GM23338 (cell line): ENCODE results near the gene PDSS2. TPM values are rescaled to one million over a fixed set of nuclear protein-coding genes. Genes with fewer than 3 reads are reported as not detected.
A peak's percentile ranks its signal among the peaks of the same experiment; 100 is the strongest.
"Not testable (repeated sequence)": the region's sequence is repeated elsewhere in the genome, so short reads cannot be mapped to it uniquely, and the experiment has no call there.

Experiments used
- ATAC-seq: fragments of 200-7000 bp; cut with Tn5 transposase; 3 replicates; pipeline ENCODE4 v1.9.1; 2020
- DNase-seq: peaks from one replicate; pipeline ENCODE4 v3.0.0-alpha.2; 2015; ENCODE audit warnings: low spot score
- H2AFZ ChIP-seq: fragments of 200-600 bp; sonication (generic); 2 replicates; pipeline ENCODE4 v1.8.0; 2016; ENCODE audit warnings: antibody characterized with exemption, mild to moderate bottlenecking, moderate library complexity
- H3F3A ChIP-seq: fragments of 200-600 bp; sonication (generic); replicated peaks from 2 replicates; pipeline ENCODE4 v1.8.0; 2017; ENCODE audit warnings: antibody characterized with exemption, mixed run types, low read depth
- H3K27ac ChIP-seq: fragments of 200-600 bp; sonication (generic); 2 replicates; pipeline ENCODE4 v1.6.1; 2016; ENCODE audit warnings: low read depth
- H3K27me3 ChIP-seq: fragments of 200-600 bp; sonication (generic); 2 replicates; pipeline ENCODE4 v1.8.0; 2016; ENCODE audit warnings: mild to moderate bottlenecking, mixed run types, moderate library complexity; ENCODE audit not compliant: insufficient read depth
- H3K36me3 ChIP-seq: fragments of 200-600 bp; sonication (generic); 2 replicates; pipeline ENCODE4 v1.8.0; 2016; ENCODE audit warnings: mild to moderate bottlenecking; ENCODE audit not compliant: insufficient read depth
- H3K4me1 ChIP-seq: fragments of 200-600 bp; sonication (generic); 2 replicates; pipeline ENCODE4 v1.8.0; 2016; ENCODE audit warnings: mild to moderate bottlenecking, moderate library complexity; ENCODE audit not compliant: insufficient read depth
- H3K4me2 ChIP-seq: fragments of 200-600 bp; sonication (generic); 2 replicates; pipeline ENCODE4 v1.7.1; 2017; ENCODE audit warnings: mixed run types
- H3K4me3 ChIP-seq: fragments of 200-600 bp; sonication (generic); 2 replicates; pipeline ENCODE4 v1.6.1; 2016; ENCODE audit warnings: mixed run types
- H3K79me2 ChIP-seq: fragments of 200-600 bp; sonication (generic); replicated peaks from 2 replicates; pipeline ENCODE4 v1.8.0; 2017; ENCODE audit warnings: mild to moderate bottlenecking; ENCODE audit not compliant: insufficient read depth
- H3K9me2 ChIP-seq: fragments of 200-600 bp; sonication (generic); 2 replicates; pipeline ENCODE4 v1.8.0; 2017; ENCODE audit not compliant: insufficient read depth
- H4K20me1 ChIP-seq: fragments of 200-600 bp; sonication (generic); replicated peaks from 2 replicates; pipeline ENCODE4 v1.8.0; 2017; ENCODE audit warnings: mild to moderate bottlenecking; ENCODE audit not compliant: insufficient read depth
- H3K27ac Mint-ChIP-seq: 2 replicates; pipeline ENCODE4 v1.8.0; 2020; ENCODE audit warnings: inconsistent platforms, mild to moderate bottlenecking, moderate library complexity, mixed read lengths
- H3K27me3 Mint-ChIP-seq: 3 replicates; pipeline ENCODE4 v1.8.0; 2022; ENCODE audit warnings: low read depth, mild to moderate bottlenecking, moderate library complexity, mixed read lengths, inconsistent platforms; ENCODE audit not compliant: insufficient read depth, poor library complexity
- H3K36me3 Mint-ChIP-seq: 3 replicates; pipeline ENCODE4 v1.8.0; 2021; ENCODE audit warnings: low read depth, mild to moderate bottlenecking, inconsistent platforms, moderate library complexity, mixed read lengths
- H3K4me1 Mint-ChIP-seq: 3 replicates; pipeline ENCODE4 v1.8.0; 2020; ENCODE audit warnings: mild to moderate bottlenecking, inconsistent platforms, mixed read lengths
- H3K4me3 Mint-ChIP-seq: 3 replicates; pipeline ENCODE4 v1.8.0; 2021; ENCODE audit warnings: moderate library complexity, mild to moderate bottlenecking, inconsistent platforms, mixed read lengths
- H3K9me3 Mint-ChIP-seq: 3 replicates; pipeline ENCODE4 v1.8.0; 2020; ENCODE audit warnings: moderate library complexity, mild to moderate bottlenecking, inconsistent platforms, mixed read lengths
- CREB1 ChIP-seq: fragments of 250-450 bp; sonication (Bioruptor Pico); IDR thresholded peaks from 2 replicates; pipeline ENCODE4 v1.5.0; 2020; ENCODE audit warnings: low read depth, mild to moderate bottlenecking, moderate library complexity
- CTCF ChIP-seq, 2 experiments: fragments of 200-600 bp in 1 of 2; sonication (generic) in 1 of 2; conservative IDR thresholded peaks; 2 replicates each; pipeline versions ENCODE4 v1.5.1 to v1.6.1; 2016 to 2017; ENCODE audit warnings: antibody characterized with exemption in 2 of 2, low read depth in 2 of 2, mild to moderate bottlenecking in 2 of 2, moderate library complexity in 1 of 2
- EZH2 ChIP-seq: fragments of 200-600 bp; sonication (generic); IDR thresholded peaks from one replicate; pipeline ENCODE4 v1.8.0; 2017; ENCODE audit warnings: antibody characterized with exemption, mild to moderate bottlenecking, low read depth; ENCODE audit not compliant: unreplicated experiment
- NANOG ChIP-seq: IDR thresholded peaks from 2 replicates; pipeline ENCODE4 v1.6.1; 2016; ENCODE audit warnings: antibody characterized with exemption, borderline replicate concordance
- POLR2AphosphoS5 ChIP-seq: IDR thresholded peaks from 2 replicates; pipeline ENCODE4 v1.6.1; 2016; ENCODE audit warnings: antibody characterized with exemption, low read depth
- STAT1 ChIP-seq: IDR thresholded peaks from one replicate; pipeline ENCODE4 v1.6.1; 2016; ENCODE audit warnings: antibody characterized with exemption; ENCODE audit not compliant: unreplicated experiment
- ZNF462 ChIP-seq: fragments of 250-450 bp; sonication (Bioruptor Pico); IDR thresholded peaks from 2 replicates; pipeline ENCODE4 v1.5.0; 2020; ENCODE audit warnings: mild to moderate bottlenecking, moderate library complexity
- polyA plus RNA-seq: library from polyadenylated mRNA; unstranded; fragments of >200 nt; fragmentation: Nextera tagmentation; extraction: Ambion mirVana; gene quantifications from 2 replicates; pipeline ENCODE4 v1.2.1, GENCODE V29; 2016
- total RNA-seq: library from RNA; depleted of rRNA; stranded (reverse); fragments of >200 nt; shearing (Covaris generic); gene quantifications from 2 replicates; pipeline ENCODE4 v1.2.3, GENCODE V29; 2014

The PDSS2 gene
- total and polyA plus RNA-seq, 2 experiments from 2014 or later, result 7.3 to 16.7 TPM

- H3K27me3 Mint-ChIP-seq, result no peaks in the 10 kb centered on the region
- no peaks in the 10 kb centered on the region for H3K36me3 ChIP-seq
- H3K4me1 Mint-ChIP-seq, result peaks cover 3% of the 10 kb centered on the region; the same call in 2 of the 3 replicates
- H3K4me3 ChIP-seq, result no peak overlapping the region
- no peaks in the 10 kb centered on the region for H3K9me3 Mint-ChIP-seq
- no peak for DNase-seq
- no peak for TF ChIP-seq NANOG
- no peak for TF ChIP-seq EZH2
- TF ChIP-seq CTCF (conservative IDR thresholded peaks at IDR 0.05; ENCODE audit: low read depth in 2 of 2), result no peak
- no peaks in the 10 kb centered on the region for H4K20me1 ChIP-seq
- no peak for ATAC-seq
- no peak overlapping the region for H3K27ac Mint-ChIP-seq
- no peaks in the 10 kb centered on the region for H3K36me3 Mint-ChIP-seq
- no peaks in the 10 kb centered on the region for H3K9me2 ChIP-seq
- H2AFZ ChIP-seq, result no peak overlapping the region
- peak overlapping the region; percentile 56; the same call in 1 of the 2 replicates for H3K27ac ChIP-seq
- H3K4me2 ChIP-seq, result no peak overlapping the region
- peaks cover 5% of the 10 kb centered on the region for H3K4me1 ChIP-seq
- H3K79me2 ChIP-seq, result no peaks in the 10 kb centered on the region
- H3K27me3 ChIP-seq, result no peaks in the 10 kb centered on the region
- H3K4me3 Mint-ChIP-seq, result no peak overlapping the region
- H3F3A ChIP-seq, result 0 out of 2 replicates have a peak, but pooled peaks cover 3% of the 10 kb centered on the region
These were observed 315.4 kb downstream of the PDSS2 start for GRCh38 chr6:107144014-107144413.

GRCh38 chr6:107140581-107140980 lies 318.8 kb downstream of the PDSS2 start:
- H3K36me3 Mint-ChIP-seq, result peaks cover 1% of the 10 kb centered on the region; the same call in 2 of the 3 replicates
- ATAC-seq (no peak), DNase-seq (no peak)
- Histone ChIP-seq H3F3A (peaks cover 5% of the 10 kb centered on the region; the same call in 1 of the 2 replicates), H3K4me1 (peaks cover 12% of the 10 kb centered on the region), H3K9me2 (no peaks in the 10 kb centered on the region), H3K27ac (no peak overlapping the region), H4K20me1 (no peaks in the 10 kb centered on the region), H3K27me3 (no peaks in the 10 kb centered on the region), H2AFZ (no peak overlapping the region), H3K4me2 (no peak overlapping the region), H3K36me3 (no peaks in the 10 kb centered on the region), H3K4me3 (no peak overlapping the region), H3K79me2 (no peaks in the 10 kb centered on the region)
- H3K9me3 Mint-ChIP-seq, result no peaks in the 10 kb centered on the region
- TF ChIP-seq POLR2AphosphoS5, result no peak
- no peak for TF ChIP-seq STAT1
- TF ChIP-seq CREB1 (CRISPR knock-in tag), result no peak
- peaks cover 6% of the 10 kb centered on the region for H3K4me1 Mint-ChIP-seq
- peaks cover 2% of the 10 kb centered on the region for H3K27me3 Mint-ChIP-seq
- H3K27ac Mint-ChIP-seq, result no peak overlapping the region
- no peak overlapping the region for H3K4me3 Mint-ChIP-seq

- H3K4me2 ChIP-seq, ATAC-seq, H3K4me3 Mint-ChIP-seq, H3K36me3 ChIP-seq, H3K27ac Mint-ChIP-seq, H3K27me3 Mint-ChIP-seq, H3K36me3 Mint-ChIP-seq, H2AFZ ChIP-seq, H3K79me2 ChIP-seq, H4K20me1 ChIP-seq, H3K4me1 Mint-ChIP-seq, H3K9me2 ChIP-seq, H3K27me3 ChIP-seq, H3K9me3 Mint-ChIP-seq, H3K4me3 ChIP-seq, H3F3A ChIP-seq, H3K27ac ChIP-seq: not testable (repeated sequence)
- TF ChIP-seq ZNF462 (CRISPR knock-in tag), result peak; percentile 58; the same call in 1 of the 2 replicates
- H3K4me1 ChIP-seq, result peaks cover 12% of the 10 kb centered on the region
- DNase-seq, result peak; percentile 30
These were observed 323.0 kb downstream of the PDSS2 start for GRCh38 chr6:107136324-107136723.
